Right lobe of liver (tissue), 6 donors: ENCODE results near the gene TFEB. TPM values are rescaled to one million over a fixed set of nuclear protein-coding genes. Genes with fewer than 3 reads are reported as not detected.

Source experiments
- ATAC-seq, 4 donors: fragments of 200-7000 bp; cut with Tn5 transposase; one replicate each; pipeline ENCODE4 v1.9.1; 2020; ENCODE audit warnings: mild to moderate bottlenecking in 4 of 4, moderate library complexity in 4 of 4
- DNase-seq, 3 donors: peaks; one replicate each; pipeline ENCODE4 v3.0.0-alpha.2; 2020
- H3K27ac ChIP-seq, 3 donors: fragments of 200-600 bp; one replicate each; pipeline ENCODE4 v1.8.0; 2022
- H3K27me3 ChIP-seq, 2 donors: fragments of 200-600 bp; one replicate each; pipeline ENCODE4 v1.8.0; 2022
- H3K36me3 ChIP-seq, 4 donors: fragments of 200-600 bp; sonication (generic) in 1 of 4; one replicate each; pipeline versions ENCODE4 v1.5.1 to v1.8.0; 2017 to 2022; ENCODE audit warnings: control low read depth in 1 of 4
- H3K4me1 ChIP-seq, 4 donors: fragments of 200-600 bp; sonication (generic) in 1 of 4; one replicate each; pipeline versions ENCODE4 v1.5.1 to v1.8.0; 2017 to 2022; ENCODE audit warnings: control low read depth in 1 of 4
- H3K4me3 ChIP-seq, 3 donors: fragments of 200-600 bp; one replicate each; pipeline ENCODE4 v1.8.0; 2022
- H3K9me3 ChIP-seq, 4 donors: fragments of 200-600 bp; sonication (generic) in 1 of 4; one replicate each; pipeline versions ENCODE4 v1.5.1 to v1.8.0; 2017 to 2022; ENCODE audit warnings: control low read depth in 1 of 4
- CTCF ChIP-seq, 4 donors: fragments of 200-600 bp in 3 of 4; fragments of 450-650 bp in 1 of 4; IDR thresholded peaks; one replicate each; pipeline versions ENCODE4 v1.5.1 to v1.8.0; 2016 to 2022; ENCODE audit warnings: antibody characterized with exemption in 4 of 4, mild to moderate bottlenecking in 2 of 4
- POLR2A ChIP-seq: fragments of 450-650 bp; IDR thresholded peaks from one replicate; pipeline ENCODE4 v1.6.1; 2017; ENCODE audit warnings: antibody characterized with exemption, mild to moderate bottlenecking
- WGBS: methylation state at CpG from one replicate; pipeline ENCODE4 v1.1.6; 2018; ENCODE audit warnings: low coverage, low lambda C conversion rate; ENCODE audit not compliant: insufficient coverage; ENCODE audit errors: missing lambda C conversion rate; 5-methylcytosine and 5-hydroxymethylcytosine counted together
- intact Hi-C, 2 donors: fragments of 100-400 bp; cut with DNase I; formaldehyde crosslinking; loops; one replicate each; pipeline versions ENCODE4 v1.11.2 to v1.14.1; 2022
- total RNA-seq, 6 experiments: library from RNA; depleted of rRNA in 2 of 6; stranded (reverse); fragments of >200 nt in 2 of 6; fragmentation: NEBNext Ultra II Directional in 3 of 6; extraction: Animal tissue kit (Norgen Biotek cat#: 25700) in 3 of 6; gene quantifications; one replicate each; pipeline versions ENCODE4 v1.1.0 to v1.2.4, GENCODE V29; 2016 to 2023
- donor health status: DM: no; HTN: yes; CAD: no.
- donor health status: DM: no; HTN: no; CAD: no.
- donor health status: DM: no; HTN: no; CAD: no.
- donor health status: DM: no; HTN: yes; CAD: no.
- donor health status: DM: no; HTN: yes; CAD: no.

TFEB gene
- total RNA-seq, 6 experiments from 2014 or later, result 4.5 to 9.2 (median 6.6) TPM

GRCh38 chr6:41651962-41652657 lies 83.3 kb downstream of the TFEB start:
- DNase-seq, result no peak
- H3K27ac ChIP-seq, result no peak overlapping the region
- no peaks in the 10 kb centered on the region for H3K9me3 ChIP-seq
- no peak overlapping the region for H3K4me3 ChIP-seq
- TF ChIP-seq CTCF (IDR thresholded peaks at IDR 0.05) (no peak), POLR2A (no peak)
- no peaks in the 10 kb centered on the region for H3K27me3 ChIP-seq
- 76% methylated on average over 14 of the region's 14 CpGs for WGBS
- intact Hi-C loops, result no loop called here
- H3K36me3 ChIP-seq, result no peaks in the 10 kb centered on the region
- no peak for ATAC-seq
- H3K4me1 ChIP-seq, result no peaks in the 10 kb centered on the region

- Histone ChIP-seq H3K4me3 (no peak overlapping the region), H3K36me3 (no peaks in the 10 kb centered on the region), H3K9me3 (no peaks in the 10 kb centered on the region), H3K27me3 (no peaks in the 10 kb centered on the region), H3K27ac (no peak overlapping the region), H3K4me1 (no peaks in the 10 kb centered on the region)
- ATAC-seq (peak in 1 of 4 donors; percentile 11), DNase-seq (peak in 1 of 3 donors; percentile 3)
- WGBS, result 62% methylated on average over 6 of the region's 11 CpGs
- intact Hi-C loops, result no loop called here
- TF ChIP-seq CTCF (IDR thresholded peaks at IDR 0.05), result no peak
- TF ChIP-seq POLR2A, result no peak
These were observed 84.0 kb downstream of the TFEB start for GRCh38 chr6:41651246-41651961.

GRCh38 chr6:41650120-41650519 lies 85.3 kb downstream of the TFEB start:
- no peak overlapping the region for H3K4me3 ChIP-seq
- DNase-seq (peak in 1 of 3 donors; percentile 22), ATAC-seq (no peak)
- no peaks in the 10 kb centered on the region for H3K9me3 ChIP-seq
- WGBS, result 92% methylated on average over 2 of the region's 2 CpGs
- intact Hi-C loops, result no loop called here
- H3K36me3 ChIP-seq, result no peaks in the 10 kb centered on the region
- no peak for TF ChIP-seq POLR2A
- TF ChIP-seq CTCF (IDR thresholded peaks at IDR 0.05), result no peak
- H3K4me1 ChIP-seq, result no peaks in the 10 kb centered on the region
- no peak overlapping the region for H3K27ac ChIP-seq
- no peaks in the 10 kb centered on the region for H3K27me3 ChIP-seq

GRCh38 chr6:41649596-41649995 lies 85.8 kb downstream of the TFEB start:
- TF ChIP-seq POLR2A (no peak), CTCF (IDR thresholded peaks at IDR 0.05) (no peak)
- no peak overlapping the region for H3K27ac ChIP-seq
- no peaks in the 10 kb centered on the region for H3K4me1 ChIP-seq
- H3K4me3 ChIP-seq, result no peak overlapping the region
- H3K27me3 ChIP-seq, result no peaks in the 10 kb centered on the region
- no peaks in the 10 kb centered on the region for H3K9me3 ChIP-seq
- H3K36me3 ChIP-seq, result no peaks in the 10 kb centered on the region
- no peak for ATAC-seq
- intact Hi-C loops, result no loop called here
- 80% methylated on average over 1 of the region's 10 CpGs for WGBS
- peak in 1 of 3 donors; percentile 31 for DNase-seq
